Measurements from ENCODE around the gene CCDC28B.
"Not testable (repeated sequence)": the region's sequence is repeated elsewhere in the genome, so short reads cannot be mapped to it uniquely, and the experiment has no call there.

The CCDC28B gene

GRCh38 chr1:32200226-32201010 lies at the start of gene CCDC28B:
Gene CCDC28B, plus strand, starts transcription at chr1:32200595. Its CDS starts 1,341 bp downstream, at chr1:32201936.
- H3K4me3 ChIP-seq (ENCODE audit: low read length), result peak within 1 kb of the TSS; percentile 65

DNA sequence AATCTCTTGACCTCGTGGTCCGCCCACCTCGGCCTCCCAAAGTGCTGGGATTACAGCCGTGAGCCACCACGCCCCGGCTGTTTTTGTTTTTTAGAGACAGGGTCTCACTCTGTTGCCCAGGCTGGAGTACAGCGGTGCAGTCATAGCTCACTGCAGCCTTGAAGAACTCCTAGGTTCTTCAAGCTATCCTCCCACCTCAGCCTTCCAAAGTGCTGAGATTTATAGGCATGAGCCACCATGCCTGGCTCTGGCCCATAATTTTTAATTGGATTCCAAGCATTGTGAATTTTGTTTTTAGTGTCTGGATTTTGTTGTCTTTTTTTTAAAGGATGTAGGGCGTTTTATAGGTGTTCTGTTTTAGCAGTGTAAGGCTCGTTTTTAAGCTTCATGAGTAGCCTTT lies 49.5 kb upstream of the CCDC28B start:
- H3K4me3 ChIP-seq (ENCODE audit: low read length), result no peak overlapping the region
- TF ChIP-seq ZNF274 (IDR thresholded peaks at IDR 0.05; ENCODE audit: low read depth, low read length), result no peak

More at GRCh38 chr1:32200226-32201010, at the start of gene CCDC28B:
- no peak for TF ChIP-seq ZNF274 (IDR thresholded peaks at IDR 0.05; ENCODE audit: low read depth, low read length)

DNA sequence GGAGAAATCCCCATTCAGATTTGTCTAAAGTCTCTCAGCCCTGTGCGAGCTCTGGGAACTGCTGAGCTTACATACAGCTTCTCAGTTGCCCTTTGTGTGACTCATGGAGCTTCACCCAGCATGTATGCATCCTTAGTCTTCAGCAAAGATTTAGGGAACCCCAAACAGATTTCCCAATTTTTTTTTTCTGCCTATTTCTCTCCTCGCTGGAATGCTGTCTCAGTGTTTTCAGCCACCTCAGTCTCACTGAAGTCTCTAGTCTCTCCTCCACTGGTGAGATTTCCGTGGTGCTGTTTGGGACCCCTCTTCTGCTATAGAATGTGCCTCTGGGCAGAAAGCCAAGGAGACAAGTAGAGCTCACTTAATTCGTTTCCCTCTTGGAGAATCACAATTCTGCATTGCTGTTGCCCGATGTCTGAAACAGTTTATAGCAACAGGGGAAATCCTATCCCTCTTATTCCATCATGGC lies 49.0 kb upstream of the CCDC28B start:
- TF ChIP-seq ZNF274 (IDR thresholded peaks at IDR 0.05; ENCODE audit: low read depth, low read length), result no peak
- no peak overlapping the region for H3K4me3 ChIP-seq (ENCODE audit: low read length)

DNA sequence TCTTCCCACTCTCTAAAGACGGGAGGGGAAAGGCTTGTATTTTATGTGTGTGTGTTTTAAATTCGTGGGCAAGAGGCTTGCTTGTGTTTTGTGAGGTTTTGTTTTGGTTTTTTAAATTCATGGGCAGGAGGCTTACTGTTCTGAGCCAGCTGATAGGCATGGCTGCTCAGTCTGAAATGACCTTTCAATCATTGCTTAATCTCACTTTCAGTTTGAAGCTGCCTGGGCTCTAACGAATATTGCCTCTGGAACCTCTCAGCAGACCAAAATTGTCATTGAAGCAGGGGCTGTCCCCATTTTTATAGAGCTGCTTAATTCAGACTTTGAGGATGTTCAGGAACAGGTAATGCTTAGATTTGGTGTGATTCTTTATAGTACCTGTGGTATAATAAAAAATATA lies 41.2 kb upstream of the CCDC28B start:
- TF ChIP-seq ZNF274 (IDR thresholded peaks at IDR 0.05; ENCODE audit: low read depth, low read length), result no peak
- H3K4me3 ChIP-seq (ENCODE audit: low read length), result no peak overlapping the region

DNA sequence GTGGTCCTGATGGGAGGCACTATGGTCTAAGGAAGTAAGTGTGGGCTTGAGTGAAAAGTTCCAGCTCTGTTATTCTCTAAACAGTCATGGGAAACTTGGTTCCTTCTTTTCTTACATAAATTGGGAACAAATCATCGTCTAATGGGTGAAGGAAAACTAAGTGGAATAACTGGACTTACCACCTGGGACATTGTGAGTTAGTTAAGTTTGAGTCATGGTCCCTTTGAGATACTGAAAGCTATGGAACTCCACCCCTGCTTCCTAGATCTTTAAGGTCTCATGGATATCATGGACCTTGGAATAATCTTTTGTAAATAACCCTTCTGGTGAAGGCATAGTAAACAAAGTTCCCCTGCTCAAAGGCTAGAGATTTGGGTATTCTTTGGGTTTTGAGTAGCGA lies 37.0 kb upstream of the CCDC28B start:
- H3K4me3 ChIP-seq (ENCODE audit: low read length), result no peak overlapping the region

GRCh38 chr1:32165633-32166032 lies 34.8 kb upstream of the CCDC28B start:
- not testable (repeated sequence) for H3K4me3 ChIP-seq (ENCODE audit: low read length)

More for the DNA sequence above, 37.0 kb upstream of the CCDC28B start:
- TF ChIP-seq ZNF274 (IDR thresholded peaks at IDR 0.05; ENCODE audit: low read depth, low read length), result no peak

DNA sequence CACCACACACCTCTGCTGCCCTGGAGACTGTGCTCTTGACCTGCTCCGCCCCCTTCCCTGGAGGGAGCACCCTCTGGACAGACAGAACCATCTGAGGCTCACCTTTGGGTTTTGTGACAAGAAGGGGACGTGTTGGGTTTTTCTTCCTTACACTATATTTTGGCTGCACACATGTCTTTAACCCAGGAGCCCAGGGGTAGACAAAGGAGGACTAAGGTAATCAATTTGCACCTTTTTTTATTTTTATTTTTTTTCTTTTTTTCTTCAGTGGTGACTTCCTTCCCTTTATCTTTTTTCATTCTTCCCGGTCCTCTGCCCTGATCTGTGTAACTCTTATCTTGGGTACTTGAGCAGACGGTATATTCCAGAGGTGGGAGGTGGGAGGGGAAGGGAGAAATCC lies 29.4 kb upstream of the CCDC28B start:
- no peak for TF ChIP-seq ZNF274 (IDR thresholded peaks at IDR 0.05; ENCODE audit: low read depth, low read length)
- H3K4me3 ChIP-seq (ENCODE audit: low read length), result no peak overlapping the region

DNA sequence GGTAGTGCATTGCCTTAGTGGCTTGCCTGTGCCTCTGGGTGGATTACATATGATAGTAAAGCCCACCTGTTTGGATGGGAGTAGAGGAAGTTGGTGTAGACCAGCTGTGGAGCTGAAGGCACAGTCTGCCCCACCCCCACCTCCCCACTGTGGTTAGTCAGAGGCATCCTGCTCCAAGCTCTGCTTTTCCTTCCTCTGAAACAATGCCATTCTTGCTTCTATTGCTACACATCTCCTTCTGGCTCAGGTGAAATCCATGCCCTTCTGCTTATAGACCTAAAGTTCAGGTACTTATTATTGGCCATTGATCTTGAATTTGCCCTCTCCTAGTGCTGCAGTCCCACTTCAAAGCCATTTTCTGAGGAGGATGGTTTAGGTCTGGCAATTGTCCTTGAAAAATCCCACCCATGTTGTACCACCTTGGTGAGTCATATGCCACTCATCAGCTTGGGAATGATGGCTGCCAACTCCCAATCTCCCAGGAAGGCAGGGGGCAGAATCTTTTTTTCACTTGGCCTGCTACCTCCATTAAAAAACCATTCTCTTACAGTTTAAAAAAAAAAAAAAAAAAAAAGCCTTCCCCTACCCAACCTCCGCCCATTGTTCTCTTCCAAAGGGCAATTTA lies 27.7 kb upstream of the CCDC28B start:
- no peak overlapping the region for H3K4me3 ChIP-seq (ENCODE audit: low read length)
- TF ChIP-seq ZNF274 (IDR thresholded peaks at IDR 0.05; ENCODE audit: low read depth, low read length), result no peak

DNA sequence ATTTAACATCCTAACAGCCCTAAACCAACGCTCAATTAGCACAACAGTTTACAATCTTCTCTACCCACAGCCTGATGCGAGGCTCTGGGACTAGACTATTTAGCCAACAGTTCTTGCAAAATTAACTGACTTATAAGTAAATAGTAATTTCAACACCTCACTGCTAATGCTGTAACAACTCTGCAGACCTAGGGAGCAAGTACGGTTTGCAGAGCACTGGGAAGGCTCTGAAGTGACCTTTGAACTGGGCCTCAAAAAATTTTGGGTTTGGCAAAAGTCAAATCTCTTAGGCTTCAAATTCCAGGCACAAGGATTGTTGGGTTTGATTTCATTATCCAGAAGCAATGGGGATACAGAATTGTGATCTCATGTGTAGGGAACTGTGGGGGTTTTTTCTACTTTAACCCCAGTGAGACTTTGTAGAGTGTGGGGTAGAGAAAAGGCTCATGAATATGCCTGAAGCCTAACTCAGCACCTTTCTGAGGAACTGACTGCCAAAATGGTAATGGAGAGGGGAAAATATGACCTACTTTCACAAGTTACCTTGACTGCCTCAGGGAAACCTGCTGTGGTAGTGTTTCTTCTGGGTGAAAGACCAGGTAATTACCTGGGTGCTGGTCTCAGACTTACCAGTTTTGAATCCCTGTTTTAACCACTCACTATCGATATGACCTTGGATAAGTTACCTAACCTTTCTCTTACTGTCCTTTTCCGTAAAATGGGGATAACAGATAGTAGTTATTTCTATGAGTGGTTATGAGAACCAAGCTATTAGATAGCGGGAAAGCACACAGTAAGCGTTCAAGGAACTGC lies 21.8 kb upstream of the CCDC28B start:
- no peak for TF ChIP-seq ZNF274 (IDR thresholded peaks at IDR 0.05; ENCODE audit: low read depth, low read length)
- H3K4me3 ChIP-seq (ENCODE audit: low read length), result peak overlapping the region; percentile 54; the same call in 1 of the 2 replicates

DNA sequence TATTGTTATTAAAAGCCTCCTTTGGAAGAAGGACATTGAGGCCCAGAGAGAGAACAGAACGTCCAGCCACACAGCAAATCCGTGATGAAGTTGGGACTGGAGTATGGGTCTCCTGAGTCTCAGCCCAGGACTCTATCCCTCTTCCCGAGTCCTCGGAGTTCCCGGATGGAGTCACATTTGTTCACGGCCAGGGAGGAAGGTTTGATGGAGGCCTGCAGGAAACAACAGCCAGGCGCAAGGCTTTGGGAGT lies 21.3 kb upstream of the CCDC28B start:
- no peak for TF ChIP-seq ZNF274 (IDR thresholded peaks at IDR 0.05; ENCODE audit: low read depth, low read length)
- peak overlapping the region; percentile 54; the same call in 1 of the 2 replicates for H3K4me3 ChIP-seq (ENCODE audit: low read length)

- TF ChIP-seq ZNF274 (IDR thresholded peaks at IDR 0.05; ENCODE audit: low read depth, low read length), result no peak
Observed at GRCh38 chr1:32179443-32180185, 20.8 kb upstream of the CCDC28B start, which contains the start of gene TXLNA. Gene TXLNA, plus strand, starts transcription at chr1:32179675. Its CDS starts 671 bp downstream, at chr1:32180346.

GRCh38 chr1:32180186-32181060 lies 20.0 kb upstream of the CCDC28B start:
- TF ChIP-seq ZNF274 (IDR thresholded peaks at IDR 0.05; ENCODE audit: low read depth, low read length), result no peak
- peak overlapping the region; percentile 95 for H3K4me3 ChIP-seq (ENCODE audit: low read length)

More at GRCh38 chr1:32179443-32180185, 20.8 kb upstream of the CCDC28B start, which contains the start of gene TXLNA:
- H3K4me3 ChIP-seq (ENCODE audit: low read length), result peak within 1 kb of the TSS; percentile 95

DNA sequence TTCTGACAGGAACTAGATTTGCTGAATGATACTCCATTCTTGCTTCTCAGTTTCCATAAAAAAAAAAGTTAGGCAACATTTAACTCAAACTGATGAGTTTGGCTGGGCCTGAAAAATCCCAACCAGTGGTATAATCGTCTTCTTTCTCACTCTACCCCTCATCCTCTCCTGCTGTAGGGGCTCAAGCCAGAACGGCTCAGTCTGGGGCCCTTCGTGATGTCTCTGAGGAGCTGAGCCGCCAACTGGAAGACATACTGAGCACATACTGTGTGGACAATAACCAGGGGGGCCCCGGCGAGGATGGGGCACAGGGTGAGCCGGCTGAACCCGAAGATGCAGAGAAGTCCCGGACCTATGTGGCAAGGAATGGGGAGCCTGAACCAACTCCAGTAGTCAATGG lies 19.3 kb upstream of the CCDC28B start:
- no peak for TF ChIP-seq ZNF274 (IDR thresholded peaks at IDR 0.05; ENCODE audit: low read depth, low read length)
- H3K4me3 ChIP-seq (ENCODE audit: low read length), result peak overlapping the region; percentile 95
